Right atrium auricular region (tissue), 2 donors: ENCODE measurements around the gene CNPY1. TPM values are rescaled to one million over a fixed set of nuclear protein-coding genes. Genes with fewer than 3 reads are reported as not detected.

Experiments used
- DNase-seq: peaks from one replicate; pipeline ENCODE4 v3.0.0-alpha.2; 2019; ENCODE audit warnings: low spot score
- H3K27ac ChIP-seq, 2 donors: fragments of 200-600 bp; sonication (generic); 1 replicate in 1 of 2; 2 replicates in 1 of 2; pipeline ENCODE4 v1.5.1; 2016 to 2019
- H3K27me3 ChIP-seq, 2 donors: fragments of 200-600 bp; sonication (generic); one replicate each; pipeline versions ENCODE4 v1.5.1 to v1.6.0; 2017 to 2019
- H3K36me3 ChIP-seq: fragments of 200-600 bp; sonication (generic); one replicate; pipeline ENCODE4 v1.5.1; 2016
- H3K4me1 ChIP-seq, 2 donors: fragments of 200-600 bp; sonication (generic); one replicate each; pipeline versions ENCODE4 v1.5.1 to v1.6.0; 2017 to 2019
- H3K4me3 ChIP-seq, 2 donors: fragments of 200-600 bp; sonication (generic); 1 replicate in 1 of 2; 2 replicates in 1 of 2; pipeline ENCODE4 v1.5.1; 2017 to 2019; ENCODE audit warnings: mild to moderate bottlenecking in 1 of 2, moderate library complexity in 1 of 2
- H3K9me3 ChIP-seq, 2 donors: fragments of 200-600 bp; sonication (generic); one replicate each; pipeline ENCODE4 v1.5.1; 2019
- total RNA-seq, 2 donors: library from RNA; depleted of rRNA; stranded (reverse); fragments of >200 nt; gene quantifications; one replicate each; pipeline ENCODE4 v1.1.0, GENCODE V29; 2016
- TF ChIP-seq, protein P1 (sequence below), 2 donors: fragments of 200-600 bp; sonication (generic); IDR thresholded peaks; one replicate each; pipeline ENCODE4 v1.5.1; 2019; ENCODE audit warnings: antibody characterized with exemption in 2 of 2

CNPY1 gene
- total RNA-seq, 2 donors from 2014 or later: not detected

DNA sequence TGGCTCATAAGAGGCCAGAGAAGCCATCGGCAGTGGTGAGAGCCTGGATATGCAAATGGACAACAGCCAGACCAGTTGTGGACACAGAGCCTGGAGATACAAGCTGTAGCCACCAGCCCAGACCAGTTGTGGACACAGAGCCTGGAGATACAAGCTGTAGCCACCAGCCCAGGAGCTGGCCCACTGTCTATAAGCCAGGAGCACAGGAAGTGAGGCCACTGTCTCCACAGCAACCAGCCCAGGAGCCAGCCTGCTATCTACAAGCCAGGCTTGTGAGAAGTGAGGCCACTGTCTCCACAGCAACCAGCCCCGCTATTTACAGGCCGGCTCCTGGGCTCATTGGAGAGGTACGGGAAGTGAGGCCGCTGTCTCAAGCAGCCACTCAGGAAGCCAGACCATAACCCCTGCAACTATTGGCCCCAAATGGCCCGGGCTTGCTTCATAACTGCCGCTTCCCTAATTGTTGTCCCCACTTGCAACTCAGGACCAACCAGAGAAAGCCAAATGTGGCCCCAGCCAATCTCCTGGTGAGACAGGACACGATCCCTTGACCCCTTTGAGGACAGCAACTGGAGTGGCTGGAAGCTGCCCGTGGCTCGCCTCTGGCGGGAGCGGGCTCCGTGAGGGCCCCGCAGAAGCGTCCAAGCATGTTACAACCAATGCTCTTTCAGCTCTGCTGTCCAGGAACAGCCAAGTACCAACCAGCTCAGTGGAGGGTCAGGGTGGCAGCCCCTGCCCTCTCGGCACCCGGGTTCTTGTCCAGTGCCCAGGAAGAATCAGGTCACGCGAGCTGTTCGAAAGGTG is 44.1 kb upstream of the CNPY1 start:
- Histone ChIP-seq H3K27me3 (no peaks in the 10 kb centered on the region), H3K9me3 (no peaks in the 10 kb centered on the region), H3K4me1 (peaks cover 0 to 6% of the 10 kb centered on the region in 2 donors), H3K4me3 (no peak overlapping the region), H3K27ac (no peak overlapping the region), H3K36me3 (no peaks in the 10 kb centered on the region)
- no peak for DNase-seq
- TF ChIP-seq, protein P1, sequence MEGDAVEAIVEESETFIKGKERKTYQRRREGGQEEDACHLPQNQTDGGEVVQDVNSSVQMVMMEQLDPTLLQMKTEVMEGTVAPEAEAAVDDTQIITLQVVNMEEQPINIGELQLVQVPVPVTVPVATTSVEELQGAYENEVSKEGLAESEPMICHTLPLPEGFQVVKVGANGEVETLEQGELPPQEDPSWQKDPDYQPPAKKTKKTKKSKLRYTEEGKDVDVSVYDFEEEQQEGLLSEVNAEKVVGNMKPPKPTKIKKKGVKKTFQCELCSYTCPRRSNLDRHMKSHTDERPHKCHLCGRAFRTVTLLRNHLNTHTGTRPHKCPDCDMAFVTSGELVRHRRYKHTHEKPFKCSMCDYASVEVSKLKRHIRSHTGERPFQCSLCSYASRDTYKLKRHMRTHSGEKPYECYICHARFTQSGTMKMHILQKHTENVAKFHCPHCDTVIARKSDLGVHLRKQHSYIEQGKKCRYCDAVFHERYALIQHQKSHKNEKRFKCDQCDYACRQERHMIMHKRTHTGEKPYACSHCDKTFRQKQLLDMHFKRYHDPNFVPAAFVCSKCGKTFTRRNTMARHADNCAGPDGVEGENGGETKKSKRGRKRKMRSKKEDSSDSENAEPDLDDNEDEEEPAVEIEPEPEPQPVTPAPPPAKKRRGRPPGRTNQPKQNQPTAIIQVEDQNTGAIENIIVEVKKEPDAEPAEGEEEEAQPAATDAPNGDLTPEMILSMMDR (IDR thresholded peaks at IDR 0.05): no peak

DNA sequence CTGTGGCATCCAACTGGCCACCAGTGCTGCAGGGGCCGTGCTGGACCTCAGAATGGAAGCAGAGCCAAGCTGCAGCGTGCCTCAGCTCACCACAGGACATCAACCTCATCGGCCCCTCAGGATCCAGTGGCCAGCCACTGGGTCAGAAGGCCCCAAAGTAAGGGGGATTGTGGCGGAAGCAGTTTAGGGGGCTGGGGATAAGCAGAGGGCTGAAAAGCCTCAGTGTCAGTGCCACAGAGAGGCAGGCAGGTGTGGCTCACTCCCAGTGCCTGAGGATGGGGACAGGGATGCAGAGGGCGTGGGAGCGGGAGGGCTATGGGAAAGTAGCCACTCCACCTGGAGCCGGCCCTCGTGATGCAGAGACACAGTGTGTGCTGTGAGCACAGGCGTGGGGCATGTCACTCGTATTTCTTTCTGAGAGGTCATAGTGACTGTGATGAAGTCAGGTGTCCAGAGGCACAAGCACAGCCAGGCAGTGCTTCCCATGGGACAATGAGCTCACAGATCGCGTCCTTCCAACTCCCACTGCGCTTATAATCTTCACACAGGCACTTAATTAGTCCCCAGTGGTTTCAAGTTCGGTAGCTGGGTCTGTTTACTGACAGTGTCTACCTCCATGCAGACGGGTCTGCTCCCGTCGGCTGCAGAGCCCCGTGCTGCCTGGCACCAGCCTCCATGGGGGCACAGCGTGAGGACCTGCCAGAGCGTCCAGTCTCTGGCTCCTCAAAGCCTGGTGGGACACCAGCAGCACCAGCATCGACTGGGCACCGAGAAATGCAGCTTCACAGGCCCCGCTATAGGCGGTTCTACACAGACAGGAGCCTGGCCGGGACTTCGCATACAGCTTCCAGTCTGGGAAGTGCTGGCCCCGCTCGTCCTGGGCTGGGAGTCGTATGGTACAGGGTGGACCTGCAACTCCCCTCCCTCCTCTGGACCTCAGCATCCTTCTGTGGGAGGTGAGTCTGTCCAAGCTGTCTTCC is 42.9 kb upstream of the CNPY1 start:
- TF ChIP-seq, protein P1 (IDR thresholded peaks at IDR 0.05): no peak
- Histone ChIP-seq H3K27me3 (no peaks in the 10 kb centered on the region), H3K4me3 (no peak overlapping the region), H3K4me1 (peaks cover 0 to 15% of the 10 kb centered on the region in 2 donors), H3K9me3 (no peaks in the 10 kb centered on the region), H3K27ac (no peak overlapping the region), H3K36me3 (no peaks in the 10 kb centered on the region)
- no peak for DNase-seq

DNA sequence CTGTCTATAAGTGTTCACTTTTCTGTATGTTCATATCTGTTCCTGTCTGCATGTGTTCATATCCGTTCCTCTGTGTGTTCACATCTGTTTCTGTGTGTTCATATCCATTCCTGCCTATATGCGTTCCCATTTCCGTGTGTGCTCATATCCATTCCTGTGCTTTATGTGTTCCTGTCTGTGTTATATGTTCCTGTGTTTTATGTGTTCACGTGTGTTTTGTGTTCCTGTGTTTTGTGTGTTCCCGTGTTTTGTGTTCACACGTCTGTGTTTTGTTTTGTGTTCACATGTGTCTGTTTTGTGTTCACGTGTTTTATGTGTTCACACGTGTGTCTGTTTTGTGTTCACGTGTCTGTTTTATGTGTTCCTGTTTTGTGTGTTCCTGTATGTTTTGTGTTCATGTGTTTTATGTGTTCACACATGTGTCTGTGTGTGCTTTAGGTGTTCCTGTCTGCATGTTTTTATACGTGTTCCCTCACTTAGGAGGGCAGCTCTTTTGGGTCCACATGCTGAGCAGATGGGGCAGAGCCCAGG is 42.2 kb upstream of the CNPY1 start:
- no peak for DNase-seq
- Histone ChIP-seq H3K27ac (no peak overlapping the region), H3K9me3 (no peaks in the 10 kb centered on the region), H3K4me3 (no peak overlapping the region), H3K4me1 (peaks cover 0 to 15% of the 10 kb centered on the region in 2 donors), H3K36me3 (no peaks in the 10 kb centered on the region), H3K27me3 (no peaks in the 10 kb centered on the region)
- TF ChIP-seq, protein P1 (IDR thresholded peaks at IDR 0.05): no peak

DNA sequence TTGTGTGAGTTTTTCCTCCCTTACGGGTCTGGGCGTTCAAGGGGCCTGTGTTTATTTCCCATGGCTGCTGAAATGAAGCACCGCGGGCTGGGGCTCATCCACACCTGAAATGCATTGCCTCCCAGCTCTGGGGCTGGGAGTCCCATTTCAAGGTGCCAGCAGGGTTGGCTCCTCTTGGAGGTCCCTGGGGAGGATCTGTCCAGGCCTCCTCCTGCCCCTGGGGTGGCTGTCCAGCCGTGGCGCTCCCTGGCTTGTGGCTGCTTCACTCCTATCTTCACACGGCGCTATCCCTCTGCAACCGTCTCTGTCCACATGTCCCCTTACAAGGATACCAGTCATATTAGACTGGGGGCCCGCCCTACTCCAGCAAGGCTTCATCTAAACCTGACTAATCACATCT is 41.1 kb upstream of the CNPY1 start:
- TF ChIP-seq, protein P1 (IDR thresholded peaks at IDR 0.05): no peak
- H3K27me3 ChIP-seq: no peaks in the 10 kb centered on the region

DNA sequence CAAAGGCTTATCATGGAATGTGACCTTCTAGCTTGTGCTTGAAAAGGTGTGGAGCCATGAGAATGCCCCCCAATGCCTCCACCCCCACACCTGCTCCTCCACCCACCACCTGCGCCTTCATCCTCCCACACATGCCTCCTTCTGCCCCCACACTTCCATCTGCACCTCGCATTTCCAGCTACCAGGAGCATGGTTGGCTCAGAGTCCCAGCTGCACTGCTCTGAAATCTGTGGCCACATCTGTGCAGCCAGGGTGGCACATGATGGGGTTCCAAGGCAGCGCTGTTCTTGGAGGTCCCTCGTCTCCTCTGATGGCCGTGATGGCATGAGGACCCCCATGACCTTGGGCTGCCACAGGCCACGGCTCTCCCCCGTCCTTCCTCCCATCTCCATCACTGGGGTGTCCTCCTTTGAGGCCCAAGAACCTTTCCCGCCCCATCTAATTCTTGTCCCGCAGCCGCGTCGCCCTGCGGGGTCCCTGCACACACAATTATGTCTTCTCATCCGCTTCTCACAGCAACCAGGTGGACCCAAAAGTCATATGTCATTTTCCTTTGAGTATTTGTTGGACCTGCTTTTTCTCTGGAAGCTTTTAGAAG is 40.6 kb upstream of the CNPY1 start:
- Histone ChIP-seq H3K27me3 (no peaks in the 10 kb centered on the region), H3K9me3 (no peaks in the 10 kb centered on the region)

More for the DNA sequence above, 41.1 kb upstream of the CNPY1 start:
- Histone ChIP-seq H3K27ac (no peak overlapping the region), H3K36me3 (no peaks in the 10 kb centered on the region), H3K4me3 (no peak overlapping the region), H3K4me1 (peaks cover 0 to 15% of the 10 kb centered on the region in 2 donors), H3K9me3 (no peaks in the 10 kb centered on the region)
- no peak for DNase-seq

More for the DNA sequence above, 40.6 kb upstream of the CNPY1 start:
- Histone ChIP-seq H3K36me3 (no peaks in the 10 kb centered on the region), H3K27ac (no peak overlapping the region), H3K4me1 (peaks cover 0 to 15% of the 10 kb centered on the region in 2 donors), H3K4me3 (no peak overlapping the region)
- TF ChIP-seq, protein P1 (IDR thresholded peaks at IDR 0.05): no peak
- DNase-seq: no peak
